Stimulated activated CD4-positive, alpha-beta T cell treated with anti-CD3 and anti-CD28 coated beads, TNF-alpha, amount 100 ng/mL, for 1 hour (primary cell): ENCODE measurements around the gene FAM3B.

Source experiments
- DNase-seq, 3 donors: peaks; one replicate each; pipeline ENCODE4 v3.0.0-alpha.2; 2020; ENCODE audit warnings: low read depth in 3 of 3, low spot score in 1 of 3

Gene FAM3B

DNA sequence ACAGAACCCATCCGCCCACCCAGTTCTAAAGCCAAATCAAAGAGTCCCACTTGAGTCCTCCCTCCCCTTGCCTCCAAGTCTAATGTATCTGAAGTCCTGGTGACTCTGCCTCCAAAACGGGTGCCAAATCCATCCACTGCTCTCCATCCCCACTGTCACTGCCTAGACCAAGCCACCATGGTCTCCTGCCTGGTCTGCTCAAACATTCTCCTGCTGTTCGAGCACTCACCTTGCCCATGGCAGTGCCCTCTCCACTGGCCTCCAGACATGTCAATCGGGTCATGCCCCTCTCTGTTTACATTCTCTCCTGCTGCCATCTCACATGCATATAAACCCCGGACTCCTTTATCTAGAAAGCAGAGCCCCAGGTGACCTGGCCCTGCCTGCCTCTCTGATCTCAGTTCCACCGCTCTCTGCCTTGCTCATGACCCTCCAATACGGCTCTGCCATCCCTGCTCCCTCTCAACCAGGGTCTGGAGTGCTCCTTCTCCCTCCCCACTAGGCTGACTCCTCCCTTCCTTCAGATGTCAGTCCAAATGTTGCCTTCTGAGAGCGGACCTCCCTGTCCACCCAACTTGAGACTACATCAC, 77.4 kb downstream of the FAM3B start:
- no peak for DNase-seq

DNA sequence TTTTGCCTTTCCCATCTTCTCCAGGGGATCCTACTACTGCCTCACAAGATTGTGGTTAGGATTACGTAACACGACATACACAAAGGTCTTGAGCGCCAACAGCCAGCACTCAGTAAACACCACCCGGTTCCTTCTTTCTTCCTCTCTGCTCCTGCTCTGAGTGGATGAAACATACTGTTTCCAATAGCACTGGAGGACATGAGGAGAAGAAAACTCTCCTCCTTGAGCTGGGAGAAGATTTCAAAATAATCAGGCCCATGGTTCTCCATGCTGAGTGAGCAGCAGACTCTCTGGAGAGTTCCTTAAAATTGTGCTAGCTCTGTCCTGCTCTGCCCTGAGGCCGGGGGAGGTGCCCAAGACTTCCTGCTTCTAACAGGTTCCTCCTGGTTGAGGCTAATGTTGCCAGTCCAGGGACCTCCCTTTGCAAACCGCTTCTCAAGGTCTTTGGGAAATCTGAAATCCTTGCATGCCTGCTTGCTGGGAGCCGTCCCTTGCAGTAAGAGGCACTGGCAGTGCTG, 80.0 kb downstream of the FAM3B start:
- no peak for DNase-seq

DNA sequence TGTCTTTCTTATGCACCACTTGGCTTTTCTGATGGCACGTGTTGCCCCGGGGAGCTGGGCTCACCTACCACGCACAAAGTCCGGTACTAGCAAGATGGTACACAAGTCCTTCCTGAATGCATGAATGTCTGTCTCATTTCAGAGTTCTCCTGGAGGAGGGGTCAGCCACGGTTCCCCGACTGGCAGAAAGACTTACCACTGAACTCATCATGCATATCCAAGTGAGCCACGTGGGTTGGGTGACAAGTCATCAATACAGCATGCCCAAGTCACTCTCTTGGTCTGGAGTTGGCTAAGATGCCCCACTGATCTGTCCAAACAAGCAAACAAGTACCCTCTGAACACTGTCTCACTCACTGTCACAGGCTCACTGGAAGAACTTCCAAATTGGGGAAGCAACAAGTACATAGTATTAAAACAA, 80.9 kb downstream of the FAM3B start:
- no peak for DNase-seq

DNA sequence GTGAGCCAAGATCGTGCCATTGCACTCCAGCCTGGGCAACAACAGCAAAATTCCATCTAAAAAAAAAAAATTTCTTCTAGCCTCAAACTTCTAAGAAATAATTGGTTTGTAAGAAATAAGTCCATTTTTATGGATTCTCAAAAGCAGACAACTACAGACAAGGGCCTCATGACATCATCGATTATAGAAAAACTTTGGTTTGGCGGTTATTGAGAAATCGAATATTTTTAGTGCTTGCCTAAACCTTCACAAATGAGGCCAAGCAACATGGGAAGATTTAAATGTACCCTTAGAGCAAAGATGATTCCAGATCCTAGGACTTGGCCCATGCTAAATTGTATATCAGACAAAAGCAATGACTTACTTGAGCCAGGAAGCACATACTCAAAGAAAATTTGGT, 81.7 kb downstream of the FAM3B start:
- DNase-seq, result no peak

DNA sequence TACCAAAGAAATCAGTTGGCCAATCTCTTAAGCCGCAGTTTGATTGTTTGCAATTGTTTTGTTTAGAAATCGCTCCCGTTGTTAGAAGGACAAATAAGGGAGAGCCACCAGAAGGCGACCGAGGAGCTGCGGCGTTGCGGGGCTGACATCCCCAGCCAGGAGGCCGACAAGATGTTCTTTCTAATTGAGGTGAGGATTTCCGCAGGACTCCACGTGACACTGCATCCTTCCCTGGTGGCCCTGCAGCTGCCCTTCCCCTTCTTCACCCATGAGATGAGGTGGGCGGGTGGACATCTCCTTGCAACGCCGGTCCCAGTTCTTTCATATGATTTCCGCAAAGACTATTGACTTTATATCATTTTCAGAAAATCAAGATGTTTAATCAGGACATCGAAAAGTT, 82.2 kb downstream of the FAM3B start:
- DNase-seq, result no peak

DNA sequence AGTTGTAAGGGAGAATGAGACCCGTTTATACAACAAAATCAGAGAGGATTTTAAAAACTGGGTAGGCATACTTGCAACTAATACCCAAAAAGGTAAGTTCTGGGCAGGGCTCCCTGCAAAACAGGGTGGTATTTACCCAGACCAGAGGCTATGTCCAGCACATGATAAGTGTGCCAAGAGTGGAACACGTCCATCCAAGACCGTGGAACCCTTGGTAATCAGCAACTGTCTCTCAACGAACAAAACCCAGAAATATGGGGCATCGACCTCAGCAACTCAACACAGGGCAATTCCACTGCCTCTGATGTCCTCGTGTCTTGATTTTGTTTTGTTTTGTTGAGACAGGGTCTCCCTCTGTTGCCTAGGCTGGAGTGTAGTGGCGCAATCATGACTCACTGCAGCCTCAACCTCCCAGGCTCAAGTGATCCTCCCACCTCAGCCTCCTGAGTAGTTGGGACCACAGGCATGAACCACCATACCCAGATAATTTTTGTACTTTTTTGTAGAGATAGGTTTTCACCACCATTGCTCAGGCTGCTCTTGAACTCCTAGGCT, 82.7 kb downstream of the FAM3B start:
- DNase-seq, result no peak

DNA sequence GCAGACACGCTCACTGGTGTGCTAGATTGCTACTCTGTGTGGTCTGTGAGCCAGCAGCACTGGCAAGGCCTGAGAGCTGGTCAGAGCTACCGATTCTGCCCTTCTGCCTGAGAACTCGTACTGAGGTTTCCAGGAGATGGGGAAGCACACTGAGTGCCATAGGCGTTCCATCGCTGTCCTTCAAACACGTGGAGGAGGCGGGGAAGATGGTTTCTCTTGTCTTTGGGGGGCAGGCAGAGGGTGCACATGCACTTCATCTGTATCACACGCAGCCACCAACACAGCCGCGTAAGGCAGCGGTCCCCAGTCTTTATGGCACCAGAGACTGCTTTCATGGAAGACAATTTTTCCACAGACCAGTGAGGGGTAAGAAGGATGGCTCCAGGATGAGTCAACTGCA, 85.6 kb downstream of the FAM3B start:
- no peak for DNase-seq

DNA sequence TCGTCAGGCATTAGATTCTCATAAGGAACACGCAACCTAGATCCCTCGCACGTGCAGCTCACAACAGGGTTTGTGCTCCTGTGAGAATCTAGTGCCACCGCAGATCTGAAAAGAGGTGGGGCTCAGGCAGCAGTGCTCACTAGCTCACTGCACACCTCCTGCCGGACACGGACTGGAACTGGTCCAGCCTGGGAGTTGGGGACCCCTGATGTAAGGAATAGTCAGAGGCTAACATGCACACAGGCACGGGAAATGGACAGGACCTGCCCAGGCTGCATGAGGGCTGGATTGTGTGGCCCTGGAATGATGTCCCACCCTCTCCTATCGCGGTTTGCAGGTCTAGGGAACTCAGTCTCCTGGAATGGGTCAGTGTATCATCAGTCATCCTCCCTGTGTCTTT, 86.2 kb downstream of the FAM3B start:
- DNase-seq, result no peak

DNA sequence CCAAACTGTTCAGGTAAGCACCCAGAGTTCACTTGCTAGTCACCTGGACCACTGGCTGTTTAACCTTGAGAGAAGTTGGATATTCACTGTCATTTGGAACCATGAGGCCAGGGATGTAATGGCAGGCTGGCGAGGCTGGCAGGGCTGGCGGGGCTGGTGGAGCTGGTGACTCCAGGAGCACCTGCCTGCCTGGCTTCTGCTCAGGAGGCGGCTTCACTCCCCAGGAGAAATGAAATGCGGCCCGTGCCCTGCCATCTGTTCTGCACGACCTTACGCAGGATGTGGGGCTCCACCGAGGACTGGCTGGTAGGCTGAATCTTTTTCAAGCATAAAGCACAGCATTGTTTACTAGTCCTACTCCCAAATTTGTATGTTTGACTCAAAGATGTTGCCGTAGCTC, 86.7 kb downstream of the FAM3B start:
- no peak for DNase-seq

DNA sequence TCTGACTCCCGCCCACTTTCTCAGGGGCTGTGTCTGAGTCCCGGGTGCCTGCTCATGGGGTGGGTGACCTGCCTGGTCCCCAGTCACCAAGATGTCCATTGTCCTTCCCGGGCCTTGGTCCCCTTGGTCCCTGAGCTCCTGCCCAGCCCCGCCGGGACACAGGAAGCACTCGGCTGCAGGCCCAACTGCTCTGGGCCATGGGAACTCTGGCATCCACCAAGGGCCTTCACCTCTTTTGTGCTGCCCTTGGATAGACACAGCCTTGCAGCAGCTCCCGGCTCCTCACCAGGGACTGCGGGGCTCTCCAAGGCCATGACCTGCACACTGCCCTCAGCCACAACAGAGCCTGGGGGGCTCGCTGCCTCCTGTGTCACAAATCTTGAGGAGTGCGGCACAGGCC, 87.4 kb downstream of the FAM3B start:
- DNase-seq, result no peak

DNA sequence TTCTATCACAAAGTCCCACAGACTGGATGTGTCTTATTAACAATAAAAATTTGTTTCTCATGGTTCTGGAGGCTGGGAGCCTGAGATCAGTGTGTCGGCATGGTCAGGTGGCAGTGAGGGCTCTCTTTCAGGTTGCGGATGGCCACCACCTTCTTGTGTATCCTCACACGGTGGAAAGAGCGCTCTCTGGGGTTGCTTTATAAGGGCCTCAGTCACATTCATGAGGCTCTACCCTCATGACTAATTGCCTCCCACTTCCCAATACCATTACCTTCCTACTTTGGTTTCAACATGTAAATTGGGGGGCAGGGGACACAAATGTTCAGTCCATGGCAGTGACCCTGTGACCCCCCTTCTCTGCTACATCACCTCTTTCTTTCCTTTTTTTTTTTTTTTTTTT, 88.7 kb downstream of the FAM3B start:
- DNase-seq, result no peak

DNA sequence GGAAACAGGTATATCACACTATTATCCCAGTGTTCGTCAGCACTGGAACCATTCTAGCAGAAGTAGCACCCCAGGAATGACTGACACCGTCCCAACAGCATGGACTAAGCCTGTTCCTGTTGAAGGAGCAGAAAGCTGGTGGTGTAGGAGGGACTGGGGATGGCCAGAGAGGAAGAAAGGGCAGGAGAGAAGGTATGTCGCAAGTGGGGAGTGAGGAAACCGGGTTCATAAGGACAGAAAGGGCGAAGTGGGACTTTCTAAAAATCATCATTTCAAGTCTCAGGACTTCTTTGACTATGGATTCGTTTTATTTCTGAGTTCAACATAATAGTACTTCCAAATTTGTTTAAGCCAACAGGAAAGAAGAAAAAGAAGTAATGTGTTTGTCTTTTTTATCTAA, 89.7 kb downstream of the FAM3B start:
- DNase-seq, result no peak
